Measurements from ENCODE around the gene AP1G2.
"Not testable (repeated sequence)": the region's sequence is repeated elsewhere in the genome, so short reads cannot be mapped to it uniquely, and the experiment has no call there.

Gene AP1G2

DNA sequence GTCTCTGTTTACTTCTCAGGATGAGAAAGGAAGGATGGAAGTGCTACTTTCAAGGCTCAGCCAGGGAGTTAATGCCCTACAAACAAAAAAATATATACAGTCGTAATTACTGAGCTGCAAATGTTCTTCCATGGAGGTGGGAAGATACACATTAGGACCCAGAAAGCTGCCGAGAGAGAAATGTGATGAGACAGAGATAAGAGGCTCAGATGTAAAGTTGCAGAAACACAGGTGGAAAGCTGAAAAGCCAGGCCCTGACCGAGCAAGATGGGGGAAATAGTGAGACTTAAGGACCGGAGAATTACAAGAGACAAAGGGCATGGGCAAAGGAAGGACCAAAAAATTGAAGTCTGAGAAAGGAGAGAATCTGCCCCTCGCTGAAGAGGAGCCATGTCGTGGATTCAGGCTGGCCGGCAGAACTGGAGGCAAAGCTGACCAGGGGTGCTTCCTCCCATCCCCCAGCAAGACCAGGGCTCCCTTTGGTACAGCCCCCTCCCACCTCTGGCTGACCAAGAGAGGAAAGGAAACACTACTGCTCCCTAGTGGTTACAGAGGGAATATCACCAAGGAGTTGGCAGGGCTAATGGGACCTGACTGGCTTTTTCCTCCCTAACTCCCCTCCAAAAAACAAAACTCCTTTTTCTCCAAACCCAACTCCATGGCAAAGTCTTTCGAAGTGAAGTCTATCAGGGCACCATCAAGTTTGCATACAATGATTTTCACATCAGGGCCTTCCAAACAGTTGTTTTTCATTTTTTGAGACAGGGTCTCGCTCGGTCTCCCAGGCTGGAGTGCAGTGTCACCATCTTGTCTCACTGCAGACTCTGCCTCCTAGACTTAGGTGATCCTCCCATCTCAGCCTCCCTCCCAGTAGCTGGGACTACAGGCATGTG is 28.1 kb downstream of the AP1G2 start:
- DNase-seq (ENCODE audit: low spot score) = peak; percentile 58

GRCh38 chr14:23538785-23539184 is 28.8 kb downstream of the AP1G2 start:
- no peak for DNase-seq (ENCODE audit: low spot score)

GRCh38 chr14:23538050-23538718 is 29.4 kb downstream of the AP1G2 start:
- no peak for DNase-seq (ENCODE audit: low spot score)

- no peak for DNase-seq (ENCODE audit: low spot score)
Observed at GRCh38 chr14:23537351-23538049, 30.1 kb downstream of the AP1G2 start.

GRCh38 chr14:23536906-23537305 is 30.7 kb downstream of the AP1G2 start:
- DNase-seq (ENCODE audit: low spot score) = not testable (repeated sequence)

- DNase-seq (ENCODE audit: low spot score) = no peak
Observed at GRCh38 chr14:23536494-23536893, 31.1 kb downstream of the AP1G2 start.

- DNase-seq (ENCODE audit: low spot score) = no peak
Observed at GRCh38 chr14:23535943-23536342, 31.6 kb downstream of the AP1G2 start.

DNA sequence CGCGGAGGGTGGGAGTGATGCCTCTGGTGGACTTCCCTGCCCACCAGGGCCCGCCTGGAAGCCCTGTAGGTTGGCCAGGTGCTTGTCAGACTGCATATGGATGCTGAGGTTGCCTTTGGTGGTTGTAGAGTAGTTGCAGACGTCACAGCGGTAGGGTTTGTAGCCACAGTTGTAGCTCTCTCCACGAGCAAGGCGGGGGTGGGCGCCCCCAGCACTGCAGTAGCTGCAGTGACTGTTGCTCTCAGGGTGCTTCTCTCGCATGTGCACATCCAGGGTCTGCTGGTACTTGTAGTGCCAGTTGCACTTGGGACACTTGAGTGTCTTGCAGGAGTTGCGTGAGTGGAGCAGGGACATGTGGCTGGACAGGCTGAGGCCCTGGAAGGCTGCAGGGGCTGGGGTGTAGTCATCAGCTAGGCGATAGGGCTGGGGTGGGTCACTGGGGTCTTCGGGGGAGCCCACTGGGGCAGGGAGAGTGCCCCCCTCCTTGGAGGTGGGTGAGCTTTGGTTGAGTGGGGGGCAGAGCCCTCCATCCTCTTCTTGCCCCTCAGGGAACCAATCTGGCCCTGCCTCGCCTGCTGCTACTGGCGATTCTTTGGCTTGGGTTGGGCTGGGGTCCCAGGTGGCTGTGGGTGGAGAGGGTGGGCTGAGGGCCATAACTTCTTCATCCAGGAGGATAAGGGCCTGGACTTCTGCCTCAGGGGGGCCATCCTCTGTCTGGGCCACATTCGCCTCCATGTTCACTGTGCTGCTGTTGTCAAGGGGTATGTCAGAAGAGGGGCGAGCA is 33.7 kb downstream of the AP1G2 start:
- DNase-seq (ENCODE audit: low spot score) = no peak

DNA sequence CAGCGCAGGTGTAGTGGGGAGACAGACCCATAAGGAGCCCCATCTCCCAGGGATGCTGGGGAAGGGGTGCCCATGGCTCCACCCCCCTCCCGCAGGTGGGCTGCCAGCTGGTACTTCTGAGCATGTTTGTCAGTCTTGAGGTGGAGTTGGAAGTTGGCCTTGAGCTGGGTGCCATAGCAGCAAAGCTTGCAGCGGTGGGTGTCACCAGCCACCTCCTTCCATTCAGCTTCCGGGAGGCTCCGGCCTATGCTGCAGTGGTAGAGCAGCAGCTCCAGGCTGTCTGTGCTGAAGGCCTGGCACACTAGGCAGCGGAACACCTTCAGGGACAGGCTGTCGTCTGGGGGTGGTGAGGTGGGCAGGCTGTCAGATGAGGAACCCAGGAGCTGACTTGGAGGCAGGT is 34.9 kb downstream of the AP1G2 start:
- no peak for DNase-seq (ENCODE audit: low spot score)

GRCh38 chr14:23531391-23531790 is 36.2 kb downstream of the AP1G2 start:
- no peak for DNase-seq (ENCODE audit: low spot score)

DNA sequence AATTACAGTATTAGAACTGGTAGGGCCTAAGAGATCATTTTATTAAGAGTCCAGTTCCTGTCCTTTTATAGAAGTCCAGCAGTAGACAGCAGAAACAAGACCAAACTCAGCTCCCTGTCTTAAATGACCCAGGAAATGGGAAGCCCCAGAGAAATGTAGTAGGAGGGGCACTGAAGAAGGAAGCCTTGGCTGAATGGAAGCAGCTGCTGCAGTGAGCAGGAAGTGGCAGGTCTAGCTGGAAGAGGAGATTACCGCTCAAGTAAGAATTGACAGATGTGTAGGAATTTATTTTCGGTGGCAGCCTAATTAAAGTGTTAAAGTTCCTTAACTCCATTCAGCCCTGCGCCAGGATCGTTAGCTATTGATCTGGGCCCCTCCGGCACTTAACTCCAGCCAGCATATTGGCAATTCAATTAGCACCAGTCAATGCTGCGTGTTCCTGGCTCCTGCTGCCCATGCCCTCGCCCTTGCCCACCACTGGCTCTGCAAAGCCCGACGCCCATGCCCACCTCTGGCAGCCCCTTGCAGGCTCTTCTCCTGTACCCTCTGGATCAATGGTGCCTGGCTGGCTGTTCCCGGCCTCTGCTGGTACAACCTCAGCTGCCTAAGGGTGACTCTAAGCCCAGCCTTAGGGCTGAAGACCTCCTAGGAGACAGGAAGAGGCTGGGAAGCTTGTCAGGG is 37.1 kb downstream of the AP1G2 start:
- DNase-seq (ENCODE audit: low spot score) = no peak

DNA sequence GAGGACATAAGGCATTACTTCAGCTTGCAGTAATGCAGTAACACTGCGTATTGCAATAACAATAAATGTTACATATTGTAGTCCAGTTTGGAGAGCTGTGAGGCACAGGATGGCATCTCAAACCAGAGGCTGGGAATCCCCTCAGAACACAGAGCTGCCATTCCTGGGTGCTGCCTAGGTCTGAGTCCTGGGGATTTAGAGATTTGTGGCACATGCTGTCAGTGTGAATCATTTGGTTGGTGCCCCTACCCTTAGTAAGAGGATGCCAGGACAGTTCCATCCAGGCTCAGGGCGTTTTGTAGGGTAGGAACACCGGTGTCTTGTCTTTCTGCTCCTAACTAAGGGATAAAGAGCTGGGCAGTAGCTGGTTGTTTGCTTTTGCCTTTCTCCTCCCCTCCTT is 38.6 kb downstream of the AP1G2 start:
- no peak for DNase-seq (ENCODE audit: low spot score)

DNA sequence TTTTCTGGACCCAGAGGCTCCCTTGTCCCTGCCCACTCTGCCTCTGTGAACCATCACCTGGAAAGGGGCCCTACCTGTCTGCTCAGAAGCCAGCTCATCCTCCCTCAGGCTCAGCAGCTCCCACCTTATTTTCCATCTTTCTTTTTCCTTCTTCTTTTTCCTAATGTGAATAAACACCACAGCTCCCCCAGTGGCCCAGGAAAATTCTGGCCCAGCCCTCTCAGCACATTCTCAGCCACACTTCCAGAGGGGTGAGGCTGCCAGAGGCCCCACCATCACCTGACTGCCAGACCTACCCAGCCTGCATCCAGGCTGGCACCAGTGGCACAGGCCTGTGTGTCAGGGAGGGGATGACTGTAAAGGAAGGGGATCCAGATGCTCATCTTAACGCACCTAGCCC is 39.0 kb downstream of the AP1G2 start:
- DNase-seq (ENCODE audit: low spot score) = no peak

- no peak for DNase-seq (ENCODE audit: low spot score)
Observed at GRCh38 chr14:23525611-23526010, 42.0 kb downstream of the AP1G2 start.

DNA sequence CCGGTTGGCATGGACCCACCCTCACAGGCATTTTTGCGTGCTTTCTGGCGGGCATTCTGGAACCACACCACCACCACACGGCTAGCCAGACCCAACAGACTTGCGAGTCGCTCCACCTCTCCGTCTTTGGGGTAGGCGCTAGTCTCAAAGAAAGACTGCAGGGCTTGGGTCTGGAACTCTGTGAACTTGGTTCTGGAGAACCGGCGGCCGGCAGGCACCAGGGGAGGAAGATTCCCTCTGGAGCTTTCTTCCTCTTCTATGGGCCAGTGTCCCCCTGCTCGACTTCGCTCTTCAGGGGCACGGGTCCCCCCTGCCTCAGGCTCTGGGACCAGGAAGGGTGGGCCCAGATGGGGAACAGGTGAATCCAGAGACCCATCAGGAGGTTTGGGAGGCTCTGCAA is 42.6 kb downstream of the AP1G2 start:
- DNase-seq (ENCODE audit: low spot score) = no peak

DNA sequence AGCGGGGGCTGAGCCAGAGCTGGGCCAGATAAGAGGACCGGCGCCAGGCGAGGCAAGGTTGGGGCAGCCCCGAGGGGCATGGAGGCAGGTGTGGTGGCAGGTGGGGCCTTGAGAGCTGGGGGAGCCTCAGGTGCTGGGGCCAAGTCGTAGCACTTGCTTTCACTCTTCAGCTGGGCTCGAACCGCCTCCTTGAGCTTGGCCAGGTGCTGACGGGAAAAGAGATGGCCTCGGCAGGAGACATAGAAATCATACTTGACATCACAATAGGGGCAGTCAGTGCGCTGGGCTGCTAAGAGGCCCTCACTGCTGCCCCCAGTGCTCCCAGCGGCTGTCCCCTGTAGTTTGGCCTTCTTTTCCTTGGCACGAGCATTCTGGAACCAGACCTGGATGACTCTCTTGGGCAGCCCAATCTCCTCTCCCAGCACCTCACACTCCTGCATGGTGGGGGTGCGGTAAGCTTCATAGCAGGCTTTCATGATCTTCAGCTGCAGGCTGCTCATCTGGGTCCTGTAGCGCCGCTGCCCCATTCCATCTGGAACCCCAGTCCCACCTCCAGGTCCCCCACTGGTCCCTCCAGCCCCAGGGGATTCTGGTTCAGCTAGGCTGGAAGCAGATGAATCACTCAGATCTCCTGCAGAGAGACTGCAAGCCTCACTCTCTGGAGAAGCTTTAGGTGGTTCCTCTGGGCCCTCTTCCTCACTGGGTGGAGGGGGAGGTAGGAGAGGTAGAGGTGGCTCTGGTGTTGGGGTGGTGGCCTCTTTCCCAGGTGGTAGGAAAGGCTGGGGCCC is 44.2 kb downstream of the AP1G2 start:
- DNase-seq (ENCODE audit: low spot score) = no peak

DNA sequence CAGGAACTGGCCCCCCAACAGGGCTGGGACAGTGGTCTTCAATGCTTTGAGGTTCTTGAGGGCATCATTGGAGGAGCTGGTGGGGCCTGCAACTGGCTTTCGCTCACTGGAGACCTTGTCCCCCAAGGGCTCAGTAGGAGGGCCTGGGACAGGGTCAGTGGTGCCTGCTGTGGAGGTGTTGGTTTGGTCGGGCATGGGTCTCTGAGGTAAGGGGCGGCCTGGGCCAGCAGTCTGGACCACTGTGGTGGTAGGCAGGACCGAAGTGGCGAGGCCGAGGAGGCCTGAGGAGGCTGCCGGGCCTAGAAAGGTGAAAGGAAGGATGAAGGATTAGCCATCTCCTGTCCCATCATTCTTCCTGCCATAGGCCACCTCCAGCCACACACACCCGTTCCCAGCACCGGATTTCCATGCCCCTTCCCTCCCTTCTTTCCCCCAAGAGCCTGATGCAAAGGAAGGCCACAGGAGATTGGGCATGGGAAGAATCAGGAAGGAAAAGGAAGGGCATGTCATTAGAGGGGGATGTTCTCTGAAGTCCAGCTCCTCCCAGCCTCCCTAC is 44.9 kb downstream of the AP1G2 start:
- no peak for DNase-seq (ENCODE audit: low spot score)

DNA sequence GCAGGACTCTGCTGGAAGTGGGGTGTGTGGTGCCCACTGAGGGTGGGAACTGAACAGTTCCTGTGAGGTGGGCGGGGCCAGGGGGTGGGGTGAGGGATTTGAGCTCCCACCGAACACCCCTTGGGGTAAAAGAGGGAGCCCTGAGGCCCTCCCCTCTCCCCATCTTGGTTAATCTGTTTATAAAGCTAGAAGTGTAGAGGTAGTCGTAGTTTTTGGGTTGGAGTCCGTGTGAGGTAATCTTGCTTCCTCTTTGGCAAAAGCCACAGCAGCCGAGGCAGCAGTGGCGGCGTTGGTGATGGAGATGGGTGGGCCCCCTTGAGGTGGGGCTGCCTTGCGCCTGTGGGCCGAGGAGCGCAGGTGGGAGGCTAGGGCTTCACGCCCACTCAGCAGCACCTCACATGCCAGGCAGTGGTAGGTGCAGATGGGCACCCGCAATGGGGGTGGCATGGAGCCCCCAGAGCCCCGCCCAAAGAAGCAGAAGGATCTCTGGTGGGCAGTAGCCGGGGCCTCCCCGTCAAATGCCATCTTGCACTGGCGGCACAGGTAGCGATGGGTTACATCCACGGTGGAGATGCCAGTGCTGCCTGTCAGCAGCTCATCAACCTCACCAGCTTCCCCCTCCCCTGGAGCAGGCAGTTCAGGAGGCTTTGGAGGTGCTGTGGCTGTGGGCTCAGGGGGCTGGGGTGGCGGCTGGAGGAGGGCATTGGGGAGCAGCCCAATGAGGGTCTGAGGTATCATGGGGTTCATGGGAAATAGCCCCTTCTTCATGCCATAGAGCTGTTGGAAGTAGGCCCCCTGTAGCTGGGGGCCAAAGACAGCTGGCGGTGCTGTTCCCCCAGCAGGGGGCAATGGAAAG is 45.6 kb downstream of the AP1G2 start:
- no peak for DNase-seq (ENCODE audit: low spot score)

DNA sequence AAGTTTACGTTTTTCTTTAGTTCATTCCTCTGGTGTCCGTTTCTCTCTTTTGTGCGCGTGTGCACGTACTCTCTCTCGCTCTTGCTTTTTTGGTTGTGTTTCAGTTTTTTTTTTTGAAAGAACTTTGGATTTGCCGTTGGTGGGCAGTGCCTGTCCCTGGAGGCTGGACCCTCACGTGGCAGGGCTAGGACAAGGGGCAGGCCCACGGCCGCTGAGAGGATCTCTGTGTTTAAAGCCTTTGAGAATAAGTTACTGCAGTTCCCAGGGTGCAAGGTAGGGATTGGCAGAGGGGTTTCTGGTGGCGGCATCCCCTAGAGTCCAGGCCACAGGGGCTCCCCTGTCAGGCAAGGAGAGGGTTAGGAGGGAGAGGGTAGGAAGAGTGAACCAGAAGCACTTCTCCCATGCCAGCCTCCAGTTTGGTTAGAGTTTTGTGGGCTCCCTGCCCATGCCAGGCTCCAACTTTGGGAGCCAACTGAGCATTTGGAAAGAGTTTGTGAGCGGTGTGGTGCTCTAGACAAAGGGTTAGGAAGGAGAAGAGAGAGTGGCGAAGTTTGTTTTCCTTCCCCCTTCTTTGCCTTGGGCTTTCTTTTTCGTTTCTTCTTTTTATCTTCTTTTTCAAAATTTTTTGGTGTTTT is 46.6 kb downstream of the AP1G2 start:
- DNase-seq (ENCODE audit: low spot score) = no peak
